ENCODE measurements around the gene ECHDC3.

DNA sequence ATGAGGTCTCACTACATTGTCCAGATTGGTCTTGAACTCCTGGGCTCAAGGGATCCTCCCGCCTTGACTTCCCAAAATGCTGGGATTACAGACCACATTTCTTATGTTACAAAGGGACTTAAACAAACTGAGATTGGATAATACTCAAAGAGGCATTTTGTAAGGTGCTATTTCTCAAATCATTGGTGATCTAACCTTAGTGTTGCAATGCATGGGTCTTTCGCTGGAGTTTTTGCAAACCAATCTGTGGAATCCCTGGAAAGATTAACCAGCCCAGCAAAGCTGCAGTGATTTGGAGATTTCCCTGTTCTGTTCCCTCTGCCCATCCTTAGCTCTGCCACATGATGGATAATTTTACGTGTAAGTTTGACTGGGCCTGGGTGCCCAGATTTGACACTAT, 20.4 kb upstream of the ECHDC3 start:
- no peak for TF ChIP-seq POLR2A (IDR thresholded peaks at IDR 0.05; ENCODE audit: low read length)
- no peak for TF ChIP-seq GATA1 (IDR thresholded peaks at IDR 0.05; ENCODE audit: low read depth, low read length)

Measured in erythroblast (primary cell).